Stimulated activated memory B cell treated with anti-CD40 and anti-IgM and Interleukin-4, amounts not matched to agents 10 μg/mL and 1 μg/mL and 100 μg/mL, for 72 hours (primary cell): Measurements from ENCODE around the gene SEPTIN5.

Experiments used
- ATAC-seq: fragments of 150-1000 bp; cut with Tn5 transposase; 2 replicates; pipeline ENCODE4 v1.10.0; 2021
- H3K27ac Mint-ChIP-seq: one replicate; pipeline ENCODE4 v1.8.0; 2022; ENCODE audit warnings: mild to moderate bottlenecking, mixed read lengths
- H3K27me3 Mint-ChIP-seq: one replicate; pipeline ENCODE4 v1.8.0; 2022; ENCODE audit warnings: mixed read lengths
- H3K36me3 Mint-ChIP-seq: one replicate; pipeline ENCODE4 v1.8.0; 2022; ENCODE audit warnings: mixed read lengths
- H3K4me1 Mint-ChIP-seq: one replicate; pipeline ENCODE4 v1.8.0; 2022; ENCODE audit warnings: mixed read lengths
- H3K4me3 Mint-ChIP-seq: one replicate; pipeline ENCODE4 v1.8.0; 2022; ENCODE audit warnings: mild to moderate bottlenecking, moderate library complexity, mixed read lengths
- H3K9me3 Mint-ChIP-seq: one replicate; pipeline ENCODE4 v1.8.0; 2022; ENCODE audit warnings: mixed read lengths

Gene SEPTIN5

DNA sequence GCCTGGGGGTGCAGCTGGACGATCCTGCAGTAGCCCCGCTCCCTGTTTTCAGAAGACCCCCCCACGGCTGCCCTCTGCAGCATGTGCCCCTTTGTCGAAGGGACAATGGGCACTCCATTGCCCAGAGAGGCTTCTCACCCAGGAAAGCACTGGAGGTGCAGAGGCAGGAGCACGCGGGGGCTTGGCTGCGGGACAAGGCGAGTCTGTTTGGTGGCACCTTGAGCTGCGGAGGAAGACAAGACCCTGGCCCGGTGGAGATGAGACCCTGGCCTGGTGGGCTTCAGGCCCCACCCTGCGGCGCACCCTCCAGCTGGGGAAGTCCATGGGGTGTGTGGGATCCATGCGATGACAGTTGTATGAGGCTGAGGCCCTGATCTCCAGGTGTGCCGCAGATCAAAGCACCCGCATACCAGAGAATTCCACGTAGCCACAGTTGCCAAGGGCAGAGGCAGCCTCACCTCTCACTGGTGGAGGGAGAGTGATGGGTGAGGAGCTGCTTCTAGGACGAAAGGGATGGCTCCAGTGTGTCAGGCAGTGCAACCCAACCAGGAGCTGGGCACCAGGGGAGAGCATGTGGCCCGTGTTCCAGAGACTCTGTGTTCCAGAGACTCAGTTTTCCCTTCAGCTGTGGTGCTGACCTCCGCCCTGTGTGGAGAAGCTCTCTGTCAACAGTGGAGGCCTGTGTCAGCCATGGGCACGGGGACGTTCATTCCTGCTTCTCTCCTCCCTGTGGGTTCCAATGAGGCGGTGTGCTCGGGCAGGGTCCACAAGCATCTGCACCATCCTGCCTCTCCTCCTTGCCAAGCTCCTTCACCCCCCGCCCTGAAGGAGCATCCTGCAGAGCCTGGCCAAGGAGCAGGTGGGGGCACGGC, 56.3 kb downstream of the SEPTIN5 start:
- no peak overlapping the region for H3K27ac Mint-ChIP-seq
- peaks cover 85% of the 10 kb centered on the region for H3K27me3 Mint-ChIP-seq
- no peaks in the 10 kb centered on the region for H3K9me3 Mint-ChIP-seq
- no peak overlapping the region for H3K4me3 Mint-ChIP-seq
- ATAC-seq = no peak
- peaks cover 60% of the 10 kb centered on the region for H3K4me1 Mint-ChIP-seq
- H3K36me3 Mint-ChIP-seq = no peaks in the 10 kb centered on the region

- no peak for ATAC-seq
- H3K4me3 Mint-ChIP-seq = no peak overlapping the region
- H3K9me3 Mint-ChIP-seq = no peaks in the 10 kb centered on the region
- H3K4me1 Mint-ChIP-seq = peaks cover 66% of the 10 kb centered on the region
- peaks cover 91% of the 10 kb centered on the region for H3K27me3 Mint-ChIP-seq
- H3K36me3 Mint-ChIP-seq = no peaks in the 10 kb centered on the region
- peak overlapping the region; percentile 64 for H3K27ac Mint-ChIP-seq
Observed at GRCh38 chr22:19772422-19772672, 58.0 kb downstream of the SEPTIN5 start.
